NCI-H345 treated with DMSO at 0.1 percent for 48 hours (cell line): ENCODE measurements around the gene RPUSD1.
A peak's percentile ranks its signal among the peaks of the same experiment; 100 is the strongest.
"Not testable (repeated sequence)": the region's sequence is repeated elsewhere in the genome, so short reads cannot be mapped to it uniquely, and the experiment has no call there.

ENCODE experiments used
- DNase-seq: peaks from one replicate; lab custom pipeline; 2025; ENCODE audit not compliant: unreplicated experiment; lab: John Stamatoyannopoulos, UW

Gene RPUSD1

DNA sequence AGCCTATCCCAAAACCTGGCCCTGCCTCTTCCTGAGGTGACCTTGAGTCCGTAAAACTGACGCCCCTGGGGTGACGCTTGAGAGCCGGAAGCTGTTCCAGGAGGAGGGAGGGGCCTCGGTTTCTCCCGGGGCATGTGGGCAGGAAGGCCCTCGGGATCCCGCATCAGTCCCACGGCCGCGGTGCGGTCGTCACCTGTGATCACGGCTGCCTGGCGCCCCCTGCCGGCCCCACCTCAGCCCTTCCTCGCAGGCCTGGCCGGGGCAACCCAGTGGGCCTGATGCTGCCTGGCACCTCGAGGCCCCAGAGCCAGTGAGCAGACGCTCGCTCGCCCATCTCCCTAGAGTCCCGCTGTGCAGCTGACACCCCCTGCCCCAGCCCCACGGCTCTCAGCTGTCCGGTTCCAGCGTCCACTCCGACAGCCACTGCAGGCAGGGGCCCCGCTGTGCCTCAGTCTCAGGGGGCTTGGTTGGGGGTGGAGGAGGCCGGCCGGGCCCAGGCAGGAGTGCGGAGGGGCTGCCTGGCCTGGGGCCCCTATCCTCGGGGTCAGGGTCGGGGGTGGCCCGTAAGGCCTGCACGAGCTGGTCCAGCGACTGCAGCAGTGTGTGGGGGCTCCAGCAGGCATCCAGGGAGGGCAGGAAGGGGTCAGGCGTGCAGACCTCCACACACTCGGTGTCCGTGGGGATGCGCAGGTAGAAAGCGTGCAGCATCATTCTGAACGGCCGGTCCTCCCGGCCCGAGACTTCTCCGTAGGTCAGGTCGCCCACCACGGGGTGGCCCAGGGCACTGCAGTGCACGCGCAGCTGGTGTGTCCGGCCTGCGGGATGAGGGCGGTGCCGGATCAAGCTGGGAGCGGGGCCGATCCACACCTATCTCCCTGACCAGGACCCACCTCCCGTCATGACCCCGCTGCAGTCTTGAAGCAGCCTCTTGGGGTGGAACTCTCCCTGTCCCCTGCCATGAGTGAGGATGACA, 2.3 kb downstream of the RPUSD1 start:
- no peak for DNase-seq

DNA sequence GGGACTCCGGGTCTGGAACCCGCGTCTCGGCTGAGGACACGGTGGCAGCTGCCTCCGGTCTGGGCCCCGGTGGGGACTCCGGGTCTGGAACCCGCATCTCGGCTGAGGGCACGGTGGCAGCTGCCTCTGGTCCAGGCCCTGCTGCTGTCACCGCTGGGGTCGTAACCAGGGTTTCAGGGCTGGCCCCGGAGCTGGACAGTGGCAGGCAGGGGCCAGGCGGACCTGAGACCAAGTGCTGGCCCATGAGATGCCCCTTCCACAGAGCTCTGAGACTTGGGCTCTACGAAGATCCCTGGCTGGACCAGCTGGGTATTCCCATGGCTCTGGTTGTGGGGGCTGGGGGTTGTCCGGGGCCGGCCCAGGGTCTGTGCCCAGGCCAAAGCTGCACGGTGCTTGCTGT, 3.8 kb downstream of the RPUSD1 start:
- DNase-seq = no peak

DNA sequence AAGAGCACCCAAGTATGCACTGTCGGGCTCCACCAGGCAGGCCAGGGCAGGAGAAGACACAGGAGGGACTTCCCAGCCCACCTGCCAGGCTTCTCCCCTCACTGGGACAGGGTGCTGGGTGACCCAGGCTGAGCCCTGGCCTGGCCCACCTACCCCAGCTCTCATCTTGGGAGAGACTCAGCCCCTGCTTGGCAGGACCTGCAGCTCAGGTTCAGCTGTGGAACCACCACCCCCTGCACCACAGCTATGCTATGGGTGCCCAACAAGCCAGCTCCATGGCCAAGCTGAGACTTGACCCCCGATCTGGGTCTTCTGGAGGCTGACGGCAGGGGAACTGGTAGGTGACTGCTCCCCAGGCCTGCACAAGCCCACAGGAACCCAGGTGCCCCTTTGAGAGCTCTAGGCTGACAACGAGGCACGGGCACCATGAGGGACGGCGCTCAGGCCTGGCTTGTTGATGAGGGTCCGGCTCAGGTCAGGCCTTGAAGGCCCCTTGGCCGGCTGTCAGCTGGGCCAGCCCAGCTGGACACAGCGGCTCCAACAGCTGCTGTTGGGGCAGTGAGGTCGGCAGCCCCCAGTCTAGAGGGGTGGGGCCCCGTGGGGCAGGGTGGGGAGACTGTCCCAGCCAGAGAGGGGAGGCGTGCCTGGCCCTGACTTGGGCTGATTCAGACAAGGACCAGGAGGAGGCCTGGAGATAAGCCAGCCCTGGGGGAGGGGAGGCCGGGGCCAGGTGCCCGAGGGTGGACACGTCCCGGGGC, 4.6 kb downstream of the RPUSD1 start:
- DNase-seq = no peak

DNA sequence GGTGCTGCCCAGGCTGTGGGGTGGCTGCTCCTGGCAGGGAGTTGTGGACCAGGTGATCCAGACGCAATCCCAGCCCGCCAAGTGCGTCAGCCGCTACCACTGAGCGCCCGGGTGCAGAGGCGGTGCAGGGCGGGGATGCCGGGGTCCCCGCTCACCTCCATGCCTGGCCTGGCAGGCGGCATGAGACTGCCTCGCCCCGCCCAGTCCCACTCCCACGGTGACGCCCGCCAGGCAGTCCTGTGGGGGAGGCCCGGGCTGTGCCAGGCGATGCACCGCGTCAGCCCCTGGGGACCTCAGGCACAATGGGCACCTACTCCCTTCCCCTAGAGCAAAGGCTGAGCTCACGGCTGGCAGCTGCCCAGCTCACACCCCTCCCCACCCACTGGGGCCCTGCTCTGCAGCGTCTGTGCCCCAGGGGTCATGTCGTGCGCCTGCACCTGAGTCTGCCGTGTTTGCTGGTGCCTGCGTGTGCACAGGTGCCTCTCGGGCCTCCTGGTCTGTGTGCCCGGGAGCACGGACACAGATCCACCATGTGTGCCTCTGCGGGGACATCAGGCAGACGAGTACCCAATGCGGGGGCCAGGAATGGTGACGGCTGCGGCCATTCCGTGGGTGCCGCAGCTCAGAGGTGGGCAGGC, 5.3 kb downstream of the RPUSD1 start:
- peak; percentile 81 for DNase-seq

DNA sequence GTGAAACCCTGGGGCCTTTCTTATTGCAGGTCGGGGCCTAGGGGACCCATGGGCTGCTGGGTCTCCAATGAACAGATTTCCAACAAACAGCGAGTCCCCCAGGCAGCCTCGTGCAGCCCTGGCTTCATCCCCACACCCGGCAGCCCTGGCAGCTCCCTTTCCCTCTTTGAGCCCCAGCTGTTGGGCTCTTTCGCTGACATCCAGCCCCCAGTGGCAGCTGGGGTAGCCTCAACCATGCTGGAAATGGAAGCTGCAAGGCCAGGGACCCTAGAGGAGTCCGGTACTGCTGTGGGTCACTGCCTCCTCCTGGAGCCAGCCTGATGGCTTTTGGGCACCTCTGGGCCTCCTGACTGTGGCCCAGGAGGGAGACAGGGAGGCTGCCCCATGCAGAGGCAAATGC, 5.9 kb downstream of the RPUSD1 start:
- DNase-seq = no peak

DNA sequence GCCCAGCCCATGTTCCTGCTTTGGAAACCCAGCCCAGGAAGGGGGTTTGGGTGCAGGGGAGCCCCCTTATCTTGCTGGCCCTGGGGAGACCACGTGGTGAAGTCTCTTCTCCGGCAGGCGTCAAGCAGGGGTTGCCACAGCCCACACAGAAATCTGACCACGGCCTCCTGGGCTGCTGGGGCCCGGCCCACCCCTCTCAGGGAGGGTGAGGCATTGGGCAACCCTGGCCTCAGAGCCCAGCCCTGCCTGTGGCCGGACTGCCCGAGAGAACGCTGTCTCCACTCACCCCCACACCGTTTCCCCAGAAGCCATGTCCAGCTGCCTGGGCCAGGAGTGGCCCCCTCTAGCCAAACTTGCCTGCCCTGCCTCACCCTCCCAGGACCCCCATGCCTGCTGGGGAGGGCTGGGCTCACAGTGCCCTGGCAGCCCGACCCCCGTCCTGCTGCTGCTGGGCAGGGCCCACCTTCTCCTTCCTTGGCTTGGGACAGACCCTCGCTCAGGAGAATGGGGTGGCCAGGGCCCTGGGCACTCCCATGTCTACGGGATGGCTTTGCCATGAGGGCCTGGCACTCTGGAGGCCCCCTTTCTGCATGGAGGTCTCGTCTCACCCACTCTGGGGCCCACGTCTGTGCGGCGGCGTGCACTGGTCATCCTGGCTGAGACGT, 6.7 kb downstream of the RPUSD1 start:
- DNase-seq = no peak

DNA sequence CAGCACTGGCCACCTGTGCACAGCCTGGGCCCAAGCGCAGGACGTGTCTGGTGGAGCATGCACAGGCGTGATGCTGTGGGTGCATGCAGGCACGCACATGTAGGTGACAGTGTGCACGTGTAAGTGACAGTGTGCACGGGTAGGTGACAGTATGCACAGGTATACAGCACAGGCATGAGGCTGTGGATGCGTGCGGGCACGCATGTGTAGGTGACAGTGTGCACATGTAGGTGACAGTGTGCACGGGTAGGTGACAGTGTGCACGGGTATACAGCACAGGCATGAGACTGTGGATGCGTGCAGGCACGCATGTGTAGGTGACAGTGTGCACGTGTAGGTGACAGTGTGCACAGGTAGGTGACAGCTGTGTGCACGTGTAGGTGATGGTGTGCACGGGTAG, 7.9 kb downstream of the RPUSD1 start:
- DNase-seq = no peak

DNA sequence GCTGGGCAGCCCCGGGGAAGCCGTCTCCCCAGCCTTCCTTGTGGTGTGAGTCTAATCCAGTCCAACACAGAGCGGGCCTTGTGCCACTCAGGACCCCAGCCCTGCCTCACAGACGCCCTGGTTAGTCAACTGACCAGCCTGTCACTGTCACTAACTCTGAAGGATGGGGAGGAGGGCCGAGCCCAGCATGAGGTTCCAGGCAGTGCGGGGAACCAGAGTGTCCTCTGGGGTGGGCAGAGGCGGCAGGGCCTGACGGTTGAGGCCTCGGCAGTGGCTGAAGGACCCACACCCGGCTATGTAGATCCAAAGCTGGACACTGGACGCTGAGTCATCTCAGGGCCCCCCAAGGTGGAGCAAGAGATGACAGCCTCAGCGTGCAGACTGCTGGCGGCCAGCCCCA, 8.6 kb downstream of the RPUSD1 start:
- no peak for DNase-seq

DNA sequence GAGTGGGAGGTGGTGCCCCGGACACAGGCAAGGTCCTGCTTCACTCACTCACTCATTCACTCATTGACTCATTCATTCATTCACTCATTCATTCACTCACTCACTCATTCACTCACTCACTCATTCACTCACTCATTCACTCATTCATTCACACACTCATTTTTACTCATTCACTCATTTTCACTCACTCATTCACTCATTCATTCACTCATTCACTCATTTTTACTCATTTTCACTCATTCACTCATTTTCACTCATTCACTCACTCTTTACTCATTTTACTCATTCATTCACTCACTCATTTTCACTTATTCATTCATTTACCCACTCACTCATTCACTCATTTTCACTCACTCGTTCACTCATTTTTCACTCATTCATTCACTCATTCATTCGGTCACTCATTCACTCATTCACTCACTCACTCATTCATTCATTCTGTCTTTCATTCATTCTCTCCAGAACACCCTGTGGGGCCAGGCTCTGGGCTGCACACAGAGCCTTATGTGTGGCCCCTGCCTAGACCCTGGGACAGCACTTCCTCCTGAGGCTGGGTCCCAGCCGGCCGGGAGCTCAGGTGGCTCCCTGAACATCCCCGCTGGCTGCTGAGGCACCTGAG, 9.2 kb downstream of the RPUSD1 start:
- DNase-seq = no peak

DNA sequence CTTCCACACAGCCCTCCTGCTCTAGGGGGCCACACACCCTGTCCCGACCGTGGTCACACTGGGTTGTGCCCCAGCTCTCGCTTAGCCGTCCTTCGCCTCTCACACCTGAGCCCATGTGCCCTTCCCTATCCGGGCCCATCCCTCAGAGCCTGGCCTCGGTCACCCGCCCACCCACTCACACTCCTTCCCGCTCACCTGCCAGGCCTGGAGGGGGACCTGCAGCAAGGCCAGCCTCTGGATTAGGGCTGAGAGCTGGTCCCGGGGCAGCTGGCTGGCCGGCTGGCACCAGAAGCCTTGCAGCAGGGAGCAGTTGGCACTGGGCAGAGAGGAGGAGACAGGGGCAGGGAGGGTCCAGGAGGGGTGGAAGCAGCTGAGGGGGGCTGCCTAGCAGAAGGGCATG, 9.7 kb downstream of the RPUSD1 start:
- no peak for DNase-seq

DNA sequence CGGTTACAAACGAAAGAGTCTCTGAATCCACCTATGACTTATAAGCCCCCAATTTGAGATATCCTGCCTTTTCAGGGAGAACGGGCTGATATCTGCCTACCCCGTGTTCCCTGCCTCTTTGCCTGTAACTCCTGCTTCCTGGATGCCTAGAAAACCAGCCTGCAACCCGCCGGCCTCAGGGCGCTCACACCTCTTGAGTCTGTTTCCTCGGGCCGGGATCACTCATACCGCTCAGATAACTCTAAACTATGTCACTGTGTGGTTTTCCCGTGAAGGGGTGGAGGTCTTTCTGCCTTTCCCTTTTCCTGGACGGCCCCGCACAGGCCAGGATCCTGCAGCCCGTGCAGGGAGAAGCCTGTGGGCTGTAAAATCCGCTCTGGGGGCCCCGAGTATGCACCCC, 10.4 kb downstream of the RPUSD1 start:
- no peak for DNase-seq

DNA sequence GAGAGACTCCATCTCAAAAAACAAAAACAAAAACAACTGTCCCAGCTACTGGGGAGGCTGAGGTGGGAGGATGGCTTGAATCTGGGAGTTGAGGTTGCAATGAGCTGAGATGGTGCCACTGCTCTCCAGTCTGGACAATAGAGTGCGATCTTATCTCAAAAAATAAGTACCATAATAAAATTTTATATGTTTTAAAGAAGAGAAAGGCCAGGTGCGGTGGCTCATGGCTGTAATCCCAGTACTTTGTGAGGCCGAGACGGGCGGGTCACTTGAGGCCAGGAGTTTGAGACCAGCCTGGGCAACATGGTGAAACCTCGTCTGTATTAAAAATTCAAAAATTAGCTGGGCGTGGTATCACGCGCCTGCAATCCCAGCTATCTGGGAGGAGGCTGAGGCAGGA, 11.4 kb downstream of the RPUSD1 start:
- no peak for DNase-seq

DNA sequence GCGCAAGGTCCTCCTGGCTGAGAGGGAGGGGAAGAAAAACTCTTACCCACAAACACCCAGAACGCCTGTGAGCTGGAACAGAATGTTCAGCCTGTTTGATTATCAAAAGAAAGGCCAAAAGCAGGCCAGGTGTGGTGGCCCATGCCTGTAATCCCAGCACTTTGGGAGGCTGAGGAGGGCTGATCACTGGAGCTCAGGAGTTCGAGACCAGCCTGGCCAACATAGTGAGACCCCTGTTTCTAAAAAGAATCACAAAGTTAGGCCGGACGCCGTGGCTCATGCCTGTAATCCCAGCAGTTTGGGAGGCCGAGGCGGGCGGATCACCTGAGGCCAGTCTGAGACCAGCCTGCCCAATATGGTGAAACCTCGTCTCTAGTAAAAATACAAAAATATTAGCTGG, 11.9 kb downstream of the RPUSD1 start:
- not testable (repeated sequence) for DNase-seq

DNA sequence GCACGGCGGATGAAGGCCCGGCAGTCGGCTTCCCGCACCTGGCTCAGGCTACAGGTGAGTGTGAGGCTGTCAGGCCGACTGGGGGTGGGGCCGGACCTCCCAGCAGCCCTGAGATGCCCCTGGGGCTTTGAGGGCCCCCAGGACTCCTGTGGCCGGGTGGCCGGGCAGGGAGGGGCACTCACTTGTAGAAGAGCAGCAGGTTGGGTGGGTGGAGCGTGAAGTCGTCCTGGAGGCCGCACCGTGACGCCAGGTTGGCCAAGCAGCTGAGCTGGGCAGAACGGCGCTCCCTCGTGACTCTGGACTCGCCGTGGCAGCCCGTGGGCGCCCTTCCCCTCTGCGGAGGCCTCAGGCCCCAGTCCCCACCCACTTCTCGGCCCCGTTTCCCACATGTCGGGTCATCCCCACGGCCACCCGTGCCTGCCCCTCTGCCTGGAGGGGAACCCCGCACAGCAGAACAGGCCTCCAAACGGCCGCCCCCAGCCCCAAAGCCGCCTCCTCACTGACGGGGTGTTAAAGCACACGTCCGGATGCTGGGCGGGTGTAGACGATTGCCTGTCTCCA, 12.9 kb downstream of the RPUSD1 start:
- DNase-seq = no peak

DNA sequence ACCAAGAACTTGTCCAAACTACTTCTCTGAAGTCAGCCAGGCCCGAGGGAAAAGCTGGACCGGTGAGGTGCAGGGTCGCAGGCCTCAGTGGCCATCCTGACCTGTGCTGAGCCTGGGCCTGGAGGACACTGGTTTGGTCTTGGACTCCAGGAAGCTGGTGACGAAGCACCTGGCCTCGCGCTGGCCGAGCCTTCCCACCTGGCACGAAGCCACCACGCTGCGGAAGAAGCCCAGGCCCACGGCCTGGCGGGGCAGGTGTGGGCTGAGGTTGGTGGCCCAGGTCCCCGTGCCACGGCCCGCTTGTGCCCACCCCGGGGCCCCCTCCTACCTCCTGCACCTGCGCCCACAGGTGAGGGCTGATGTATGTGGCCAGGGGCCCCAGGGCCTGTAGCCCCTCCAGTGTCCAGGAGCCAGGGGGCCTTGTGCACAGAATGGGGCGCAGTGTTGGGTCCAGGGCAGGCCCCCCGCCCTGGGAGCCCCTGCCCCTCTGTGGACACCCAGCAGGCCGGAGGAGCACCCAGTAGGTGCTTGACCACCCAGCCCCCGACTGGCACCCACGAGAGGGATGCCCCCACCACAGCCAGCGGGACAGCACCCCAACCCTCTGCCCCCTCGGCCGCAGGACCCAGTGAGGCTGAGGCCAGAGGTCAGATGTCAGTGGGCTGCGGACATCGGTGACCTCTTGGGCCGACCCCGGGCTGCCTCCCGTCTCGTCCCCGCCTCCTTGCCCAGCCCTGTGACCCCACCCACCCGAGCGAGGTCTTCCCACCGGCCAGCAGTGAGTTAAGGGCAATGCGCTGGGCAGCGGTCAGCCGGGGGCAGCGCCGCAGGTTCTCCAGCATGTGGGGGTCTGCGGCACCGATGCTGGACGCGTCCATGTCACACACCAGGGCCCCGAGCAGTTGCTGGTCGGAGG, 13.8 kb downstream of the RPUSD1 start:
- no peak for DNase-seq

DNA sequence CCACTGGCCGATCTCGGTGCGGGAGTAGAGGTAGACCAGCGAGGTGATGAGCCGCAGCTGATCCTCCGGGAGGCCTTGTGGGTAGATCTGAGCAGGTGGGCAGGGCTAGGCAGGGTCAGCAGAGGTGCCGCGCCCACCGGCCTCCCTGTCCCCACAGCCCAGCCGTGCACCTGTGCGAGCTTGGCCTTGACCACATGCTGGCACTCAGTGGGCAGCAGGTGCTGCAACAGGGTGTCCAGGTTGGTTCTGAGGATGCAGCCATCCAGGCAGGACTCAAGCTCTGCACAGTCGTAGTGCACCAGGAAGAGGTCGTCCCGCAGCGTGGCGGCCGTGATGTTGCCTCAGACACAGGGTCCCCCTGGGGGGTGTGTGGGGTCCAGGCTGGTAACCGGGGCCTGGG, 15.2 kb downstream of the RPUSD1 start:
- DNase-seq = no peak

DNA sequence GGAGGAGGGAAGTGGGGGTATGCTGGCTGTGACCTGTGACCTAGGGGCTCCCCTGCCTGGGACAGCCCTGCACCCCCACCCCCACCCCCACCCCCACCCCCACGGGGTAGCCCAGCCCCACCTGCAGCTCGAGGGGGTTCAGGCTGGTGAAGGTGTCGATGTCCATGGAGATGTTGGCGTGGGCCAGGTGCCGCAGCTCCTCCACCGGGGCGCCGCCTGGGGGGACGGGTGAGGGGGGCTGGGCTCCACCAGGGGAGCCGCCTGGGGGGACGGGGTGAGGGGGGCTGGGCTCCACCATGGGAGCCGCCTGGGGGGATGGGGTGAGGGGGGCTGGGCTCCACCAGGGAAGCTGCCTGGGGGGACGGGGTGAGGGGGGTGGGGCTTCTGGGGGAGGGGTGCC, 17.8 kb downstream of the RPUSD1 start:
- no peak for DNase-seq

DNA sequence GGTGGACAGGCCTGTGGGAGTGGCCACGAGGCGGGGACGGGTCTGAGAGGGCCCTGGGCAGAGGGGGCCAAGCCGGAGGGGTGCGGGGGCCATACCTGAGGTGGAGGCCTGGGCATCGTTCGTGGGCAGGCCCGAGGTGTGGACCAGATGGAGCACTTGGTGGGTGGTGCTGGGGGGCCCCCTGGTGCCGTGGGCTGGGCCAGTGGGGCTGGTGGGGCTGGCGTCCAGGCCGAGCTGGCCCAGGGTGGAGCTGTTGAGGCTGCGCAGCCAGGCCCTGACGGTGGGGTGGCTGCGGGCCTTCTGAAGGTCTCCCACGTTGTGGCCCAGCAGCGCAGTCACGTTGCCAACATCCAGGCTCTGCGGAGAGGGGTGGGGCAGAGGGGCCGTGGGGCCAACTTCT, 18.2 kb downstream of the RPUSD1 start:
- DNase-seq = no peak

DNA sequence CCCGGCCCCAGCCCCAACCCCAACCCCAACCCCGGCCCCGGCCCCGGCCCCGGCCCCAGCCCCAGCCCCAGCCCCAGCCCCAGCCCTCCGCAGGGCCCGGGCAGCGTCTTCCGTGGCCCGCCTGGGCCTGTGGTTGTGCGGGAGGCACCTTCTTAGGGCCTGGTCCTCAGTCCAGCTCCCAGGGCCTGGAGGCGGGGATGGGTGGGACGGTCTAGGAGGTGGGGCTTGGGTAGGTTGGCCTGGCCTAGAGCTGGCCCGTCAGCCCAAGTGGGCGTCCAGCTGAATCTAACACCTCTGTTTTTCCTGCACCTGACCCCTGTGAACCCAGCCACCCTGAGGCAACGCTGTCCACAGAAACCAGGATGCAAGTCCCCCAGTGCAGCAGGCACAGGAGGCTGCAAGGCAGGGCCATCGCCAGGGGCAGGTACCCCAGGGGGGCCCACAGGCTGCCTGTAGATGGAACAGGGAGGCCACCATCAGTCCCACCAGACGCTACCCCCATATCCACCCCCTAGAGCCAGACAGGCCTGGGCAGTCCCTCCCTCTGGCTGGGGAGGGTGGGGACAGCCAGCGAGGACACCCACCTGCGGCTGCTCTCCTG, 18.9 kb downstream of the RPUSD1 start:
- DNase-seq = no peak
